SK-N-SH (cell line): ENCODE data around the gene RFX1. TPM values are rescaled to one million over a fixed set of nuclear protein-coding genes. Genes with fewer than 3 reads are reported as not detected.

Experiments used
- CTCF ChIA-PET: fragments of 300-600, 350-600 bp; formaldehyde crosslinking; extraction: SDS; loops from one replicate; lab custom pipeline; 2021; lab: Yijun Ruan, JAX
- POLR2A ChIA-PET: fragments of 350-600 bp; sonication (Branson Sonifier 250); formaldehyde crosslinking; extraction: SDS; loops from one replicate; lab custom pipeline; 2020; ENCODE audit warnings: antibody characterized with exemption, inconsistent platforms; lab: Yijun Ruan, JAX
- DNase-seq: peaks from one replicate; pipeline ENCODE4 v3.0.0; 2012
- H2AFZ ChIP-seq: fragments of 200-600 bp; sonication (generic); 2 replicates; pipeline ENCODE4 v1.8.1; 2016; ENCODE audit warnings: antibody characterized with exemption, mild to moderate bottlenecking, low read depth
- H3F3A ChIP-seq: fragments of 200-600 bp; sonication (generic); replicated peaks from 2 replicates; pipeline ENCODE3; 2016; ENCODE audit warnings: antibody characterized with exemption, mild to moderate bottlenecking; ENCODE audit not compliant: insufficient read depth
- H3K27ac ChIP-seq, 2 experiments: fragments of 200-500 bp in 1 of 2; fragments of 200-600 bp in 1 of 2; sonication (Bioruptor generic) in 1 of 2; sonication (generic), shearing (Covaris generic) in 1 of 2; 2 replicates each; pipeline versions ENCODE4 v1.5.1 to v1.6.1; 2014 to 2016; ENCODE audit warnings: low read depth in 2 of 2, inconsistent platforms in 1 of 2, low read length in 1 of 2, mild to moderate bottlenecking in 1 of 2, mixed read lengths in 1 of 2
- H3K27me3 ChIP-seq: fragments of 200-600 bp; sonication (generic), shearing (Covaris generic); 2 replicates; pipeline ENCODE4 v1.6.1; 2016; ENCODE audit warnings: mixed run types; ENCODE audit not compliant: insufficient read depth
- H3K36me3 ChIP-seq, 2 experiments: fragments of 200-500 bp in 1 of 2; fragments of 200-600 bp in 1 of 2; sonication (Bioruptor generic) in 1 of 2; sonication (generic) in 1 of 2; replicated peaks in 1 of 2; 2 replicates each; pipeline versions ENCODE3 to v1.5.1; 2014 to 2016; ENCODE audit warnings: low read length in 1 of 2, mild to moderate bottlenecking in 1 of 2; ENCODE audit not compliant: insufficient read depth in 2 of 2, control insufficient read depth in 1 of 2
- H3K4me1 ChIP-seq, 2 experiments: fragments of 200-500 bp in 1 of 2; fragments of 200-600 bp in 1 of 2; sonication (Bioruptor generic) in 1 of 2; sonication (generic), shearing (Covaris generic) in 1 of 2; 2 replicates each; pipeline versions ENCODE4 v1.5.1 to v1.6.1; 2014 to 2016; ENCODE audit warnings: low read depth in 1 of 2, low read length in 1 of 2, mixed run types in 1 of 2; ENCODE audit not compliant: insufficient read depth in 2 of 2, control insufficient read depth in 1 of 2
- H3K4me2 ChIP-seq: fragments of 200-600 bp; sonication (generic), shearing (Covaris generic); 2 replicates; pipeline ENCODE4 v1.6.1; 2017; ENCODE audit warnings: mixed run types
- H3K4me3 ChIP-seq, 2 experiments: fragments of 200-500 bp in 1 of 2; fragments of 200-600 bp in 1 of 2; sonication (Bioruptor generic) in 1 of 2; sonication (generic), shearing (Covaris generic) in 1 of 2; 2 replicates each; pipeline versions ENCODE4 v1.5.1 to v1.8.1; 2014 to 2016; ENCODE audit warnings: low read depth in 2 of 2, inconsistent platforms in 1 of 2, low read length in 1 of 2, mild to moderate bottlenecking in 1 of 2, mixed read lengths in 1 of 2, moderate library complexity in 1 of 2
- H3K79me2 ChIP-seq: fragments of 200-600 bp; sonication (generic); 2 replicates; pipeline ENCODE4 v1.8.1; 2017; ENCODE audit warnings: mild to moderate bottlenecking; ENCODE audit not compliant: insufficient read depth
- H3K9ac ChIP-seq: fragments of 200-600 bp; sonication (generic); 2 replicates; pipeline ENCODE4 v1.6.1; 2017; ENCODE audit warnings: mixed run types
- H3K9me2 ChIP-seq: fragments of 200-600 bp; sonication (generic); 2 replicates; pipeline ENCODE4 v1.6.1; 2017; ENCODE audit warnings: mixed run types
- H3K9me3 ChIP-seq: fragments of 200-600 bp; sonication (generic); 2 replicates; pipeline ENCODE4 v1.6.1; 2017; ENCODE audit warnings: mixed run types, mild to moderate bottlenecking, moderate library complexity
- H4K20me1 ChIP-seq: fragments of 200-600 bp; sonication (generic); 2 replicates; pipeline ENCODE4 v1.6.1; 2017; ENCODE audit warnings: mild to moderate bottlenecking, mixed run types; ENCODE audit not compliant: insufficient read depth
- CHD2 ChIP-seq: fragments of 150-350 bp; IDR thresholded peaks from 2 replicates; pipeline ENCODE4 v1.6.1; 2018; ENCODE audit warnings: low read length; ENCODE audit not compliant: partially characterized antibody
- EP300 ChIP-seq, 2 experiments: IDR thresholded peaks; 2 replicates each; pipeline versions ENCODE4 v1.4.0 to v1.6.1; 2012; ENCODE audit warnings: borderline replicate concordance in 1 of 2, low read depth in 1 of 2, low read length in 1 of 2
- FOSL2 ChIP-seq: IDR thresholded peaks from 2 replicates; pipeline ENCODE4 v1.4.0; 2012; ENCODE audit warnings: low read depth, mild to moderate bottlenecking, moderate library complexity, borderline replicate concordance
- JUND ChIP-seq: IDR thresholded peaks from 2 replicates; pipeline ENCODE4 v1.4.0; 2012
- NFIC ChIP-seq: IDR thresholded peaks from 2 replicates; pipeline ENCODE4 v1.4.0; 2012; ENCODE audit warnings: borderline replicate concordance
- NRF1 ChIP-seq: IDR thresholded peaks from 2 replicates; pipeline ENCODE4 v1.6.1; 2012; ENCODE audit warnings: low read depth, mild to moderate bottlenecking, low read length
- POLR2AphosphoS5 ChIP-seq: IDR thresholded peaks from 2 replicates; pipeline ENCODE4 v1.6.1; 2012; ENCODE audit warnings: low read depth, low read length
- RAD21 ChIP-seq: IDR thresholded peaks from 2 replicates; pipeline ENCODE4 v1.6.1; 2012; ENCODE audit warnings: mild to moderate bottlenecking, low read length
- SIN3A ChIP-seq: IDR thresholded peaks from 2 replicates; pipeline ENCODE4 v1.6.1; 2012; ENCODE audit warnings: low read depth, mild to moderate bottlenecking, low read length, moderate library complexity, borderline replicate concordance
- USF1 ChIP-seq: IDR thresholded peaks from 2 replicates; pipeline ENCODE4 v1.4.0; 2012; ENCODE audit warnings: low read depth, borderline replicate concordance
- WGBS: methylation state at CpG from one replicate; pipeline ENCODE4 v1.1.6; 2017; ENCODE audit warnings: low lambda C conversion rate; 5-methylcytosine and 5-hydroxymethylcytosine counted together
- polyA plus RNA-seq, 3 experiments: library from polyadenylated mRNA; depleted of rRNA; stranded (reverse); fragments of >200 nt; gene quantifications; 2 replicates each; pipeline ENCODE4 v1.2.3, GENCODE V29; 2012

RFX1 gene
- polyA plus RNA-seq, 1 of the 3 experiments (the other 2 are of a cell fraction) = 1.5 TPM

DNA sequence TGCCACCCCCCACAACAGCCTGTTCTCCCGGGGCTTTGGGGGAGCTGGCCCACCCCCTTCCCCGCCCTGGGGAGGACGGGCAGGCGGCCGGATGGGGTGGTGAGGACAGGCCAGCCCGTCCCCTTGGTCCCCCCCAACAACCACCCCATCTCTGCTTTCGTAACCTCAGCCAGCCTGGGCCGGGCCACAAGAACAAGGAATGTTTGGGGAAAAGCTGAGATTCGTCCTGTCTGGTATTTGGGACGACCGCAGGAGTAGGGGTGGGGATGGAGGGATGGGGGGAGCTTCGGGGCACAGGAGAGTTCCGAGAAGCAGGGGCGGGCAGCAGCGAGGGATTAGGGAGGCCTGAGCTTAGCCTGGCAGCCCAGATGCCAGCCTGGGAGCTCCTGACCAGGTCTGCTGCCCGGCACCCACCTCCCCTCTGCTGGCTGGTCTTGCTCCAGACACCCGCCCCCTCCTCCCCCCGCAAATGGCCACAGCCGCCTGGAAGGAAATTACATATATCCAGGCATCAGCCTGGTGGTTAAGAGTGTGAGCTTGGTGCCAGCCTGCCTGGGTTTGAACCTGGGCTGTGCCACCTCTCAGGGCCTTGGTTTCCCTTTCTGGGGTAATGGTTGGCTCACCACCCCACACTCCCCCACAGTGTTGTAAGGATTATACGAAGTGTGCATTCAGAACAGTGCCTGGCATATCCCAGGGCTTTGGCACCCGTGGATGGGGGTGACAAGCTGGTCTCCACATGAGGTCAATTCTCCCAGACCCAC, 67.6 kb downstream of the RFX1 start, which contains the start of gene PODNL1:
Gene PODNL1, minus strand, starts transcription at position 117 of the 764 bp plus-strand sequence. CDS start 236 bp downstream, outside the sequence.
- peak; percentile 11; the same call in 1 of the 2 replicates for TF ChIP-seq POLR2AphosphoS5
- TF ChIP-seq EP300 (IDR thresholded peaks at IDR 0.05; ENCODE audit: borderline replicate concordance in 1 of 2, low read depth in 1 of 2, low read length in 1 of 2) = peak in 1 of 2 experiments; percentile 24; a peak in 1 of 4 replicates
- TF ChIP-seq FOSL2 = no peak
- peak; percentile 24; the same call in 1 of the 2 replicates for TF ChIP-seq RAD21
- TF ChIP-seq NRF1 = no peak
- TF ChIP-seq SIN3A = no peak
- Histone ChIP-seq H3K4me2 (peak within 1 kb of the TSS; percentile 72; the same call in 1 of the 2 replicates), H3K4me1 (peaks cover 0 to 26% of the 10 kb centered on the region in 2 experiments; a peak in 1 of 4 replicates), H3F3A (no peaks in the 10 kb centered on the region), H3K9me3 (no peaks in the 10 kb centered on the region), H4K20me1 (no peaks in the 10 kb centered on the region), H3K9ac (no peak within 1 kb of the TSS), H3K79me2 (no peaks in the 10 kb centered on the region), H3K4me3 (peak within 1 kb of the TSS; percentile 24 to 57), H2AFZ (peak within 1 kb of the TSS; percentile 81; the same call in 1 of the 2 replicates), H3K36me3 (no peaks in the 10 kb centered on the region), H3K27me3 (no peaks in the 10 kb centered on the region), H3K27ac (peak within 1 kb of the TSS; percentile 29 to 86; a peak in 3 of 4 replicates), H3K9me2 (no peaks in the 10 kb centered on the region)
- ChIA-PET POLR2A (interaction anchor here (0.6 to 2.2 kb wide), 9 partner anchors 9 to 164 kb away, joined by 3 to 24 read pairs (median 3); partner anchors contain the start of genes C19orf53, DCAF15 and IL27RA), CTCF (interaction anchor here (0.6 to 2.4 kb wide), 16 partner anchors 10 to 134 kb away, joined by 3 to 17 read pairs (median 4); partner anchors contain the start of genes DCAF15, IL27RA and MISP3)
- 18% methylated on average over 16 of the region's 21 CpGs for WGBS
- peak; percentile 86 for DNase-seq

GRCh38 chr19:13937479-13938300, 68.4 kb downstream of the RFX1 start:
- Histone ChIP-seq H3K9me3 (no peaks in the 10 kb centered on the region), H3K79me2 (no peaks in the 10 kb centered on the region), H3K4me1 (peaks cover 0 to 26% of the 10 kb centered on the region in 2 experiments; a peak in 1 of 4 replicates), H3K4me3 (peak overlapping the region; percentile 24 to 57), H3K27me3 (no peaks in the 10 kb centered on the region), H4K20me1 (no peaks in the 10 kb centered on the region), H3K9me2 (no peaks in the 10 kb centered on the region), H3K36me3 (no peaks in the 10 kb centered on the region), H2AFZ (peak overlapping the region; percentile 81; the same call in 1 of the 2 replicates), H3K27ac (peak overlapping the region; percentile 29 to 86; a peak in 3 of 4 replicates)
- 27% methylated on average over 14 of the region's 29 CpGs for WGBS
- no peak for TF ChIP-seq NFIC
- no peak for TF ChIP-seq JUND
- no peak for TF ChIP-seq USF1
- TF ChIP-seq CHD2 = no peak
- TF ChIP-seq POLR2AphosphoS5 = no peak
- TF ChIP-seq, all 33 proteins: peak for 0
- no peaks in the 10 kb centered on the region for H3F3A ChIP-seq
- ChIA-PET CTCF (interaction anchor here (0.6 to 2.4 kb wide), 14 partner anchors 9 to 135 kb away, joined by 3 to 17 read pairs (median 4); partner anchors contain the start of genes DCAF15, IL27RA and MISP3), POLR2A (interaction anchor here (0.5 to 2.2 kb wide), 12 partner anchors 8 to 163 kb away, joined by 3 to 24 read pairs (median 3); partner anchors contain the start of genes C19orf53, DCAF15, IL27RA and MISP3)
- no peak overlapping the region for H3K9ac ChIP-seq
- H3K4me2 ChIP-seq = peak overlapping the region; percentile 72; the same call in 1 of the 2 replicates
- DNase-seq = peak; percentile 87
